ENCODE results near the gene SORL1. TPM values are rescaled to one million over a fixed set of nuclear protein-coding genes. Genes with fewer than 3 reads are reported as not detected.

Gene SORL1
- total RNA-seq, 1 experiment from 2014 or later, result 68.3 TPM

DNA sequence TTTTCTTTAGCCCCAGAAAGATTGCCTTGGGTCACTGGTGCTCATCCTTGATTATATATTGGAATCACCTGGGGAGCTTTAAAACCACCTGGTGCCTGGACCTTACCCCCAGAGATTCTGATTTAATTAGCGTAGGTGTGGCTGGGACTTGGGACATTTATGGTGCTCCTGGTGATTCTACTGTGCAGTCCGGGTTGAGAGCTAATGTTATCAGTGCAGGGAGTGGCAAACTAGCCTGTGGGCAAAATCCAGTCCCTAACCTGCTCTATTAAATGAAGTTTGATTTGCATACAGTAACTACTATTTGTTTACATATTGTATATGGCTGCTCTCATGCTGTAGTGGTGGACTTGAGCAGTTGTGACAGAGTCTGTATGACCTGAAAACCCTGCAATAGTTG lies 134.6 kb downstream of the SORL1 start:
- no peak overlapping the region for H2BK120ac ChIP-seq (ENCODE audit: low read depth, low read length, poor library complexity, severe bottlenecking)
- no peaks in the 10 kb centered on the region for H3K79me1 ChIP-seq (ENCODE audit: insufficient read depth, low read depth, low read length, poor library complexity, severe bottlenecking)
- H3K4me2 ChIP-seq (ENCODE audit: insufficient read depth, insufficient read length, low read length), result no peak overlapping the region
- no peak overlapping the region for H3K14ac ChIP-seq (ENCODE audit: insufficient read depth, low read length)
- DNase-seq, result no peak
- H3K9ac ChIP-seq (ENCODE audit: extremely low read depth, insufficient read length, low read length), result no peak overlapping the region
- H3K79me2 ChIP-seq (ENCODE audit: insufficient read depth, low read length), result no peaks in the 10 kb centered on the region
- H3T11ph ChIP-seq (ENCODE audit: low read length), result no peak overlapping the region
- H3K9me3 ChIP-seq (ENCODE audit: control insufficient read depth, low read depth, low read length), result no peaks in the 10 kb centered on the region
- no peaks in the 10 kb centered on the region for H3K23me2 ChIP-seq (ENCODE audit: insufficient read length, low read depth, low read length, poor library complexity, severe bottlenecking)
- Mint-ChIP-seq H3K4me3 (no peak overlapping the region), H3K9me3 (no peaks in the 10 kb centered on the region), H3K27ac (no peak overlapping the region), H3K4me1 (peaks cover 7 to 10% of the 10 kb centered on the region in 2 experiments), H3K36me3 (ENCODE audit: insufficient read depth in 1 of 3, low read depth in 3 of 3) (peaks cover 30 to 83% (median 79%) of the 10 kb centered on the region in 3 experiments; a peak in 6 of 7 replicates), H3K27me3 (ENCODE audit: low read depth) (no peaks in the 10 kb centered on the region)
- H3K27ac ChIP-seq (ENCODE audit: insufficient read length, low read depth, low read length), result no peak overlapping the region
- H3K4ac ChIP-seq (ENCODE audit: low read depth, low read length), result no peak overlapping the region
- no peak overlapping the region for H4K5ac ChIP-seq (ENCODE audit: insufficient read length, low read depth, low read length)
- no CpG with 5 or more reads among the region's 2 CpGs for WGBS (ENCODE audit: extremely low coverage, insufficient read length, low lambda C conversion rate)
- no peak overlapping the region for H3K23ac ChIP-seq (ENCODE audit: insufficient read length, low read depth, low read length)
- no peak overlapping the region for H2AK5ac ChIP-seq (ENCODE audit: insufficient read length, low read length)
- no peaks in the 10 kb centered on the region for H4K20me1 ChIP-seq (ENCODE audit: control insufficient read depth, insufficient read depth, insufficient read length)
- no peak overlapping the region for H2BK15ac ChIP-seq (ENCODE audit: low read depth, low read length)
- no peak overlapping the region for H3K18ac ChIP-seq (ENCODE audit: insufficient read length, low read depth, low read length)
- no peaks in the 10 kb centered on the region for H3K4me1 ChIP-seq (ENCODE audit: insufficient read depth, low read length)
- H2BK20ac ChIP-seq (ENCODE audit: low read depth, low read length, poor library complexity, severe bottlenecking), result no peak overlapping the region
- H3K27me3 ChIP-seq (ENCODE audit: insufficient read depth, low read length), result no peaks in the 10 kb centered on the region
- H4K8ac ChIP-seq (replicated peaks; ENCODE audit: insufficient read length, low read depth, low read length), result no peak overlapping the region
- no peak overlapping the region for H2AFZ ChIP-seq (ENCODE audit: low read length)
- no peak overlapping the region for H4K91ac ChIP-seq (ENCODE audit: insufficient read length, low read depth, low read length)
- TF ChIP-seq, protein P1, sequence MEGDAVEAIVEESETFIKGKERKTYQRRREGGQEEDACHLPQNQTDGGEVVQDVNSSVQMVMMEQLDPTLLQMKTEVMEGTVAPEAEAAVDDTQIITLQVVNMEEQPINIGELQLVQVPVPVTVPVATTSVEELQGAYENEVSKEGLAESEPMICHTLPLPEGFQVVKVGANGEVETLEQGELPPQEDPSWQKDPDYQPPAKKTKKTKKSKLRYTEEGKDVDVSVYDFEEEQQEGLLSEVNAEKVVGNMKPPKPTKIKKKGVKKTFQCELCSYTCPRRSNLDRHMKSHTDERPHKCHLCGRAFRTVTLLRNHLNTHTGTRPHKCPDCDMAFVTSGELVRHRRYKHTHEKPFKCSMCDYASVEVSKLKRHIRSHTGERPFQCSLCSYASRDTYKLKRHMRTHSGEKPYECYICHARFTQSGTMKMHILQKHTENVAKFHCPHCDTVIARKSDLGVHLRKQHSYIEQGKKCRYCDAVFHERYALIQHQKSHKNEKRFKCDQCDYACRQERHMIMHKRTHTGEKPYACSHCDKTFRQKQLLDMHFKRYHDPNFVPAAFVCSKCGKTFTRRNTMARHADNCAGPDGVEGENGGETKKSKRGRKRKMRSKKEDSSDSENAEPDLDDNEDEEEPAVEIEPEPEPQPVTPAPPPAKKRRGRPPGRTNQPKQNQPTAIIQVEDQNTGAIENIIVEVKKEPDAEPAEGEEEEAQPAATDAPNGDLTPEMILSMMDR (conservative IDR thresholded peaks at IDR 0.05), result no peak
- no peak overlapping the region for H2BK12ac ChIP-seq (ENCODE audit: insufficient read length, low read depth, low read length)
- H2BK5ac ChIP-seq (ENCODE audit: insufficient read length, low read length), result no peak overlapping the region
- H3K56ac ChIP-seq (ENCODE audit: insufficient read length, low read depth, low read length), result no peak overlapping the region

All from H9 (cell line).